ENCODE results near the gene NFKB1.

Gene NFKB1

GRCh38 chr4:102533348-102533747, 32.2 kb downstream of the NFKB1 start:
- FAIRE-seq, result no peak

GRCh38 chr4:102533904-102534303, 32.7 kb downstream of the NFKB1 start:
- no peak for FAIRE-seq

- no peak for FAIRE-seq
These were observed 33.7 kb downstream of the NFKB1 start for GRCh38 chr4:102534845-102535244.

- FAIRE-seq, result no peak
These were observed 34.4 kb downstream of the NFKB1 start for GRCh38 chr4:102535398-102536082.

- FAIRE-seq, result no peak
These were observed 35.6 kb downstream of the NFKB1 start for GRCh38 chr4:102536768-102537167.

- FAIRE-seq, result no peak
These were observed 36.1 kb downstream of the NFKB1 start for GRCh38 chr4:102537269-102537668.

GRCh38 chr4:102541697-102542096, 40.5 kb downstream of the NFKB1 start:
- FAIRE-seq, result no peak

GRCh38 chr4:102543030-102543928, 42.1 kb downstream of the NFKB1 start:
- no peak for FAIRE-seq

GRCh38 chr4:102546635-102547034, 45.5 kb downstream of the NFKB1 start:
- FAIRE-seq, result no peak

GRCh38 chr4:102547973-102548372, 46.8 kb downstream of the NFKB1 start:
- FAIRE-seq, result no peak

- no peak for FAIRE-seq
These were observed 50.9 kb downstream of the NFKB1 start for GRCh38 chr4:102551958-102552565.

- no peak for FAIRE-seq
These were observed 51.6 kb downstream of the NFKB1 start for GRCh38 chr4:102552781-102553180.

GRCh38 chr4:102553982-102554381, 52.8 kb downstream of the NFKB1 start:
- FAIRE-seq, result no peak

GRCh38 chr4:102554482-102554881, 53.3 kb downstream of the NFKB1 start:
- FAIRE-seq, result no peak

GRCh38 chr4:102554992-102555391, 53.8 kb downstream of the NFKB1 start:
- no peak for FAIRE-seq

GRCh38 chr4:102557636-102558035, 56.5 kb downstream of the NFKB1 start:
- FAIRE-seq, result no peak

GRCh38 chr4:102560115-102560514, 59.0 kb downstream of the NFKB1 start:
- no peak for FAIRE-seq

- FAIRE-seq, result no peak
These were observed 59.6 kb downstream of the NFKB1 start for GRCh38 chr4:102560571-102561341.

- FAIRE-seq, result no peak
These were observed 61.8 kb downstream of the NFKB1 start for GRCh38 chr4:102563000-102563399.

- FAIRE-seq, result no peak
These were observed 63.4 kb downstream of the NFKB1 start for GRCh38 chr4:102564399-102565059.

- FAIRE-seq, result no peak
These were observed 64.5 kb downstream of the NFKB1 start for GRCh38 chr4:102565696-102566095.

GRCh38 chr4:102566426-102566825, 65.3 kb downstream of the NFKB1 start:
- FAIRE-seq, result no peak

Data from TTC549 (cell line).